Measurements from ENCODE around the gene KRTAP4-8. TPM values are rescaled to one million over a fixed set of nuclear protein-coding genes. Genes with fewer than 3 reads are reported as not detected.

KRTAP4-8 gene
- total RNA-seq, 2 donors from 2014 or later = not detected

Other genes starting within 250 kb of the KRTAP4-8 start
- gene KRT12, start 230.9 kb downstream of the KRTAP4-8 start, total RNA-seq = 1 to 10 TPM; 1.2 to 3.9 TPM
- 1,000 to 10,000 TPM; 1,413 to 1,967 TPM for gene KRT20, start 212.9 kb downstream of the KRTAP4-8 start, total RNA-seq
- gene KRT23, start 160.5 kb downstream of the KRTAP4-8 start, total RNA-seq = under 1 TPM in 1 of 2 donors, not detected in 1; 0.28 TPM
- not detected for gene KRT39, start 131.2 kb downstream of the KRTAP4-8 start, total RNA-seq
- gene KRT40, start 113.8 kb downstream of the KRTAP4-8 start, total RNA-seq = under 1 TPM; 0.21 to 0.39 TPM
- gene KRTAP3-3, start 104.0 kb downstream of the KRTAP4-8 start, total RNA-seq = not detected
- gene KRTAP3-2, start 98.2 kb downstream of the KRTAP4-8 start, total RNA-seq = not detected
- gene KRTAP3-1, start 89.0 kb downstream of the KRTAP4-8 start, total RNA-seq = not detected
- not detected for gene KRTAP1-5, start 70.9 kb downstream of the KRTAP4-8 start, total RNA-seq
- gene KRTAP1-4, start 67.9 kb downstream of the KRTAP4-8 start, total RNA-seq = not detected
- not detected for gene KRTAP1-3, start 63.3 kb downstream of the KRTAP4-8 start, total RNA-seq
- not detected for gene KRTAP1-1, start 56.7 kb downstream of the KRTAP4-8 start, total RNA-seq
- gene KRTAP2-1, start 50.8 kb downstream of the KRTAP4-8 start, total RNA-seq = not detected
- not detected for gene KRTAP2-2, start 42.9 kb downstream of the KRTAP4-8 start, total RNA-seq
- not detected for gene KRTAP2-3, start 38.0 kb downstream of the KRTAP4-8 start, total RNA-seq
- not detected for gene KRTAP2-4, start 32.3 kb downstream of the KRTAP4-8 start, total RNA-seq
- gene KRTAP4-7, start 14.0 kb downstream of the KRTAP4-8 start, total RNA-seq = not detected
- gene KRTAP4-16, start 4.1 kb upstream of the KRTAP4-8 start, total RNA-seq = not detected
- gene KRTAP4-9, start 7.2 kb upstream of the KRTAP4-8 start, total RNA-seq = not detected
- not detected for gene KRTAP4-11, start 20.2 kb upstream of the KRTAP4-8 start, total RNA-seq
- not detected for gene KRTAP4-12, start 26.0 kb upstream of the KRTAP4-8 start, total RNA-seq
- not detected for gene KRTAP4-6, start 42.4 kb upstream of the KRTAP4-8 start, total RNA-seq
- gene KRTAP4-5, start 51.7 kb upstream of the KRTAP4-8 start, total RNA-seq = not detected
- not detected for gene KRTAP4-4, start 62.6 kb upstream of the KRTAP4-8 start, total RNA-seq
- not detected for gene KRTAP4-3, start 70.1 kb upstream of the KRTAP4-8 start, total RNA-seq
- not detected for gene KRTAP4-2, start 80.1 kb upstream of the KRTAP4-8 start, total RNA-seq
- gene KRTAP4-1, start 86.8 kb upstream of the KRTAP4-8 start, total RNA-seq = under 1 TPM in 1 of 2 donors, not detected in 1; 0.34 TPM
- not detected for gene KRTAP9-1, start 91.7 kb upstream of the KRTAP4-8 start, total RNA-seq
- not detected for gene KRTAP9-2, start 128.5 kb upstream of the KRTAP4-8 start, total RNA-seq
- not detected for gene KRTAP9-3, start 134.3 kb upstream of the KRTAP4-8 start, total RNA-seq
- not detected for gene KRTAP9-8, start 139.9 kb upstream of the KRTAP4-8 start, total RNA-seq
- not detected for gene KRTAP9-4, start 151.5 kb upstream of the KRTAP4-8 start, total RNA-seq
- not detected for gene KRTAP9-9, start 157.2 kb upstream of the KRTAP4-8 start, total RNA-seq
- not detected for gene KRTAP9-6, start 167.2 kb upstream of the KRTAP4-8 start, total RNA-seq
- gene KRTAP9-7, start 177.6 kb upstream of the KRTAP4-8 start, total RNA-seq = not detected
- gene KRTAP29-1, start 204.7 kb upstream of the KRTAP4-8 start, total RNA-seq = not detected
- gene KRTAP16-1, start 211.2 kb upstream of the KRTAP4-8 start, total RNA-seq = not detected
- not detected for gene KRTAP17-1, start 217.6 kb upstream of the KRTAP4-8 start, total RNA-seq

All from left colon (tissue), 2 donors.